M059J (cell line): ENCODE data around the gene RHEX. TPM values are rescaled to one million over a fixed set of nuclear protein-coding genes. Genes with fewer than 3 reads are reported as not detected.
"Not testable (repeated sequence)": the region's sequence is repeated elsewhere in the genome, so short reads cannot be mapped to it uniquely, and the experiment has no call there.

Source experiments
- DNase-seq: peaks from one replicate; pipeline ENCODE4 v3.0.0-alpha.2; 2012; ENCODE audit warnings: low read depth
- total RNA-seq: library from RNA; depleted of rRNA; stranded (reverse); fragments of >200 nt; shearing (Covaris generic); gene quantifications from 2 replicates; pipeline ENCODE4 v1.2.3, GENCODE V29; 2014

RHEX gene
- total RNA-seq, 1 experiment from 2014 or later = not detected

GRCh38 chr1:206058927-206059292, 5.9 kb downstream of the RHEX start:
- DNase-seq = no peak

- DNase-seq = peak; percentile 13
Observed at GRCh38 chr1:206059355-206059915, 6.5 kb downstream of the RHEX start.

- no peak for DNase-seq
Observed at GRCh38 chr1:206060844-206061243, 7.9 kb downstream of the RHEX start.

GRCh38 chr1:206062464-206062863, 9.5 kb downstream of the RHEX start:
- no peak for DNase-seq

GRCh38 chr1:206064001-206064400, 11.0 kb downstream of the RHEX start:
- DNase-seq = not testable (repeated sequence)

- DNase-seq = not testable (repeated sequence)
Observed at GRCh38 chr1:206064501-206064900, 11.5 kb downstream of the RHEX start.

- DNase-seq = no peak
Observed at GRCh38 chr1:206065547-206066145, 12.7 kb downstream of the RHEX start.

- no peak for DNase-seq
Observed at GRCh38 chr1:206066479-206067171, 13.7 kb downstream of the RHEX start.

- no peak for DNase-seq
Observed at GRCh38 chr1:206067486-206068227, 14.7 kb downstream of the RHEX start.

GRCh38 chr1:206068314-206068713, 15.3 kb downstream of the RHEX start:
- no peak for DNase-seq

GRCh38 chr1:206070627-206071304, 17.8 kb downstream of the RHEX start:
- no peak for DNase-seq

GRCh38 chr1:206074839-206075238, 21.9 kb downstream of the RHEX start:
- DNase-seq = no peak

GRCh38 chr1:206075786-206076755, 23.1 kb downstream of the RHEX start:
- DNase-seq = no peak

GRCh38 chr1:206079135-206079534, 26.2 kb downstream of the RHEX start:
- DNase-seq = no peak

- DNase-seq = no peak
Observed at GRCh38 chr1:206080026-206080820, 27.2 kb downstream of the RHEX start.

GRCh38 chr1:206081856-206082255, 28.9 kb downstream of the RHEX start:
- no peak for DNase-seq

GRCh38 chr1:206082831-206083695, 30.1 kb downstream of the RHEX start:
- no peak for DNase-seq

GRCh38 chr1:206083750-206084149, 30.8 kb downstream of the RHEX start:
- DNase-seq = no peak

GRCh38 chr1:206087091-206087490, 34.1 kb downstream of the RHEX start:
- DNase-seq = no peak
